ENCODE results near the gene CLDN22. TPM values are rescaled to one million over a fixed set of nuclear protein-coding genes. Genes with fewer than 3 reads are reported as not detected.

Gene CLDN22
- total and polyA plus RNA-seq, 7 experiments from 2014 or later: not detected

DNA sequence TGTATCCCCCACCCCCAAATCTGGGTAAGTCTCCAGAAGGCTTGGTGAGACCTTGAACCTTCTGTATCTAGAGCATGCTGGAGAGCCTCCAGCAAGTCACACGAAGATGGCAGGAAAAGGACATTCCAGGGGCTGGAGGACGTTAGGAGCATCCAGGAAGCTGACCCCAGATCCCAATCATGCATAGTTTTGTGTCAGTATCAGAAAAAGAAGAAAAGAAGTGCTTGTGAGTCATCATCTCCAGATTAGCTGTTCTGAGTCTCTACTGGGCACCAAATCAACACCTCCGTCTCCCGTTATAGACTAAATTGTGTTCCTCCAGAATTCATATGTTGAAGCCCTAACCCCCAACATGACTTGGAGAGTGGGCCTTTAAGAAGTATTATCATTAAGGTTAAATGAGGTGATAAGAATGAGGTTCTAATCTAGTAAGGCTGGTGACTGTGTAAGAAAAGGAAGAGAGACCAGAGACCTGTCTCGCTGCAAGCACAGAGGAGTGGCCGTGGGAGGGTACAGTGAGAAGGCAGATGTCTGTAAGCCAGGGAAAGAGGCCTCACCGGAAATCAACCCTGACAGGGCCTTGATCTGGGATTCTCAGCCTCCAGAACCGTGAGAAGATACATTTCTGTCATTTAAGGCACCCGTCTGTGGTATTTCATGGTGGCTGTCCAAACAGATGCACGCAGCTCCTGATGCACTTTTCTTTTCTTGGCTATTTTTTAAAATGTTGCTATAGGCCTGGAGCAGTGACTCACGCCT, 40.3 kb upstream of the CLDN22 start:
- ATAC-seq (no peak), DNase-seq (no peak)
- H3K27me3 Mint-ChIP-seq: peaks cover 0 to 4% (median 0%) of the 10 kb centered on the region in 5 donors
- no peaks in the 10 kb centered on the region for H3K4me1 Mint-ChIP-seq
- H3K9me3 Mint-ChIP-seq: peaks cover 0 to 3% (median 0%) of the 10 kb centered on the region in 11 donors
- H3K36me3 Mint-ChIP-seq: no peaks in the 10 kb centered on the region
- H3K27me3 ChIP-seq (ENCODE audit: control insufficient read depth in 2 of 2, insufficient read depth in 2 of 2, low read length in 2 of 2): no peaks in the 10 kb centered on the region
- CTCF ChIA-PET: no interaction called here
- no peak overlapping the region for H3K4me3 Mint-ChIP-seq
- no peaks in the 10 kb centered on the region for H3K36me3 ChIP-seq (ENCODE audit: control insufficient read depth in 2 of 3, insufficient read depth in 3 of 3, low read length in 3 of 3)
- H3K27ac ChIP-seq (ENCODE audit: low read depth, low read length): no peak overlapping the region
- no peaks in the 10 kb centered on the region for H3K9me3 ChIP-seq (ENCODE audit: control insufficient read depth in 2 of 3, low read length in 3 of 3)
- no peak overlapping the region for H3K27ac Mint-ChIP-seq
- H3K4me3 ChIP-seq (ENCODE audit: low read length): no peak overlapping the region
- POLR2A ChIA-PET: no interaction called here
- no peaks in the 10 kb centered on the region for H3K4me1 ChIP-seq (ENCODE audit: control insufficient read depth in 2 of 2, insufficient read depth in 2 of 2, low read length in 2 of 2)
- intact Hi-C loops (cut with micrococcal nuclease): loop anchor here in 1 of 2 donors (5.0 kb wide), 1 partner anchor 37 kb away; no protein-coding TSS in a partner anchor

- no peak overlapping the region for H3K27ac ChIP-seq (ENCODE audit: low read depth, low read length)
- intact Hi-C loops (cut with micrococcal nuclease): no loop called here
- no peaks in the 10 kb centered on the region for H3K36me3 Mint-ChIP-seq
- peaks cover 0 to 4% (median 0%) of the 10 kb centered on the region in 5 donors for H3K27me3 Mint-ChIP-seq
- ChIA-PET CTCF (no interaction called here), POLR2A (interaction anchor here (0.6 kb wide), 1 partner anchor 430 kb away, joined by 3 read pairs; no protein-coding TSS in a partner anchor)
- no peak for DNase-seq
- H3K4me1 Mint-ChIP-seq: no peaks in the 10 kb centered on the region
- no peaks in the 10 kb centered on the region for H3K4me1 ChIP-seq (ENCODE audit: control insufficient read depth in 2 of 2, insufficient read depth in 2 of 2, low read length in 2 of 2)
- peaks cover 0 to 3% (median 0%) of the 10 kb centered on the region in 11 donors for H3K9me3 Mint-ChIP-seq
- no peaks in the 10 kb centered on the region for H3K27me3 ChIP-seq (ENCODE audit: control insufficient read depth in 2 of 2, insufficient read depth in 2 of 2, low read length in 2 of 2)
- no peak overlapping the region for H3K27ac Mint-ChIP-seq
- H3K4me3 Mint-ChIP-seq: no peak overlapping the region
- no peak for ATAC-seq
- no peaks in the 10 kb centered on the region for H3K36me3 ChIP-seq (ENCODE audit: control insufficient read depth in 2 of 3, insufficient read depth in 3 of 3, low read length in 3 of 3)
- no peak overlapping the region for H3K4me3 ChIP-seq (ENCODE audit: low read length)
- no peaks in the 10 kb centered on the region for H3K9me3 ChIP-seq (ENCODE audit: control insufficient read depth in 2 of 3, low read length in 3 of 3)
These were observed 38.2 kb upstream of the CLDN22 start for GRCh38 chr4:183358215-183358755.

DNA sequence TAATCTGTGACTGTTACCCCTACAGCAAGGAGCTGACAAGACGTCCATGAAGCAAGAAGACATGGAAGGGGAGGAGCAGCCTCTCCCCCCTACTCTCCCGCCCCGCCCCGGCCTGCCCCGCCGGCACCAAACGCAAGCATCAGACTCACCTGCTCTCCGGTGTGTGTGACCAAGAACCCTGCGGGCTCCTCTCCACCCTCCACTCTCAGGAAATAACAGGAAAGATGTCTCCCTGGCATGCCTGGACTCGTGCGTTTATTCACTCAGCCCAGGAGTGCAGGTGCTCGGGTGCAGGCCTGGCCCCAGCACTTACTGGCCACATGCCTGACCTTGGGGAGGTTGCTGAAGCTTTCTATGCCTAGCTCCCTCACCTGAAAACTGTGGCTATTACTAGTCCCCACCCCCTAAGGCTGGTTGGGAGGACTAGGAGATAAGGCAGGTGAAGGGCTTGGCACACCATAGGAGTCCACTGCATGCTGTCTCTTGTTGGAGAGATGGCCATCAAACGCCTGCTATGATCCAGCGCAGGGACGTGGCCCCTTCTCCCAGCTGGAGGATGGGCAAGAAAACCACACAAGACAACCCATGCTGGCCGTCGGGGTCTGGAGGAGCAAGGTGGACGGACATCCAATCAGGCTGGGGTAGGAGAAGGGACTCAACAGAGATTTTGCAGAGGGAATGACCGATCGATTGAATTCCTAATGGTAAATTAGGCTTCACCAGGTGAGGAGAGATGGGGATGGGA, 37.0 kb upstream of the CLDN22 start:
- no peak for ATAC-seq
- no peak overlapping the region for H3K4me3 ChIP-seq (ENCODE audit: low read length)
- no peak for DNase-seq
- H3K27ac ChIP-seq (ENCODE audit: low read depth, low read length): no peak overlapping the region
- CTCF ChIA-PET: no interaction called here
- no peak overlapping the region for H3K4me3 Mint-ChIP-seq
- POLR2A ChIA-PET: no interaction called here
- H3K4me1 Mint-ChIP-seq: no peaks in the 10 kb centered on the region
- H3K36me3 ChIP-seq (ENCODE audit: control insufficient read depth in 2 of 3, insufficient read depth in 3 of 3, low read length in 3 of 3): no peaks in the 10 kb centered on the region
- no peaks in the 10 kb centered on the region for H3K27me3 ChIP-seq (ENCODE audit: control insufficient read depth in 2 of 2, insufficient read depth in 2 of 2, low read length in 2 of 2)
- intact Hi-C loops (cut with micrococcal nuclease): no loop called here
- H3K4me1 ChIP-seq (ENCODE audit: control insufficient read depth in 2 of 2, insufficient read depth in 2 of 2, low read length in 2 of 2): no peaks in the 10 kb centered on the region
- H3K27me3 Mint-ChIP-seq: peaks cover 0 to 2% (median 0%) of the 10 kb centered on the region in 5 donors
- H3K36me3 Mint-ChIP-seq: peaks cover 0 to 3% (median 0%) of the 10 kb centered on the region in 5 donors
- no peaks in the 10 kb centered on the region for H3K9me3 ChIP-seq (ENCODE audit: control insufficient read depth in 2 of 3, low read length in 3 of 3)
- H3K9me3 Mint-ChIP-seq: peaks cover 0 to 3% (median 0%) of the 10 kb centered on the region in 11 donors
- H3K27ac Mint-ChIP-seq: no peak overlapping the region

DNA sequence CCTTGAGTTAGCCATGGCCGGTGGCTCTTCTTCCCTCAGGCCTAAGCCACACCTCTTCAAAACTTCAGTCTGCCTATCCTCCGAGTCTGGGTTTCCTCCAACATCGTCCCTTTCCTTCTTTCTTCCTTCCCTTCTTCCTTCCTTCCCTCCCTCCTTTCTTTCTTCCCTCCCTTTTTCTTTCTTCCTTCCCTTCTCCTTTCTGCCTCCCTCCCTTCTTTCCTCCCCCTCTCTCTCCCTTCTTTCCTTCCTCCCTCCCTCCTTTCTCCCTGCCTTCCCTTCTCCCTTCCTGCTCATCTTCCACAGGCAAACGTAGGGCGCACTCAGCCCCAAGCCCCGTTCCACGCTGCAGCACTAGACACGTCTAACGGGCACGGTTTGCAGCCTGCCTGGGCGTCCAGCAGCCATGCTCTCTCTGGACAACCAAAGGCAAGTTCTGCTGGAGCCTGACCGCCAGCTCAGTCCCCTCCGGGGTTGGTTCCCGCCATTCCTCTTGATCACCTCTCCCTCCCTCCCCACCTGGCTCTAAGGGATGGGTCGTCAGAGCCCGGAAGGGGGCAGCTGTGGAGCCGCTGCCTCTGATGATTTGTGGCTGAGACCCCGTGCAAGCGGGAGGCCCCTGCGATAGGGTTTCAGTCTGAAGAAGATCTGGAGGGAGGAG, 36.2 kb upstream of the CLDN22 start:
- Histone ChIP-seq H3K27me3 (ENCODE audit: control insufficient read depth in 2 of 2, insufficient read depth in 2 of 2, low read length in 2 of 2) (no peaks in the 10 kb centered on the region), H3K4me3 (ENCODE audit: low read length) (no peak overlapping the region), H3K9me3 (ENCODE audit: control insufficient read depth in 2 of 3, low read length in 3 of 3) (no peaks in the 10 kb centered on the region), H3K36me3 (ENCODE audit: control insufficient read depth in 2 of 3, insufficient read depth in 3 of 3, low read length in 3 of 3) (no peaks in the 10 kb centered on the region), H3K4me1 (ENCODE audit: control insufficient read depth in 2 of 2, insufficient read depth in 2 of 2, low read length in 2 of 2) (no peaks in the 10 kb centered on the region), H3K27ac (ENCODE audit: low read depth, low read length) (no peak overlapping the region)
- H3K27ac Mint-ChIP-seq: no peak overlapping the region
- no peak overlapping the region for H3K4me3 Mint-ChIP-seq
- DNase-seq (no peak), ATAC-seq (no peak)
- intact Hi-C loops (cut with micrococcal nuclease): no loop called here
- H3K9me3 Mint-ChIP-seq: peaks cover 0 to 3% (median 0%) of the 10 kb centered on the region in 11 donors
- H3K36me3 Mint-ChIP-seq: peaks cover 0 to 3% (median 0%) of the 10 kb centered on the region in 5 donors
- CTCF ChIA-PET: no interaction called here
- H3K4me1 Mint-ChIP-seq: peaks cover 0 to 2% (median 0%) of the 10 kb centered on the region in 7 donors
- POLR2A ChIA-PET: no interaction called here
- peaks cover 0 to 4% (median 0%) of the 10 kb centered on the region in 5 donors for H3K27me3 Mint-ChIP-seq

DNA sequence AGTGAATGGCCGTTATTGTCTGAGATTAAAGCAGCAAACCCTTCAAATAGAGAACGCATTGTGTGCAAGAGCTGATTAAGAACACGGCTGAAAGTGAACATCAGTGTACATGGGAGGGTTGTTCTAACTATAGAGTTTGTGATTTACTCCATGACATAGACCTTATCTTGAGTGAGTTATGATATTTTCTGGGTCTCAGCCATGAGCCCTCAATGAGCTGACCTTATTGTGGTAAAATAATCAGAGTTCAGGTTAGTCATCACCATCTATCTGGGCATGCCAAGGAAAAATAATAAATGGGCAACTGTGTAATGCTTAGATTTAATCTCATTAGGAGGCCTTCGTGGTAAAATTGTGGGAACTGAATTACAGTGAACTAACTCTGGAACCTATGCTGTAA, 35.3 kb upstream of the CLDN22 start:
- Mint-ChIP-seq H3K27ac (no peak overlapping the region), H3K4me3 (no peak overlapping the region), H3K27me3 (peaks cover 2 to 10% (median 6%) of the 10 kb centered on the region in 5 donors), H3K36me3 (peaks cover 0 to 3% (median 0%) of the 10 kb centered on the region in 5 donors), H3K9me3 (peaks cover 0 to 3% (median 0%) of the 10 kb centered on the region in 11 donors), H3K4me1 (peaks cover 0 to 4% (median 0%) of the 10 kb centered on the region in 7 donors)
- no peak for DNase-seq
- H3K27ac ChIP-seq (ENCODE audit: low read depth, low read length): no peak overlapping the region
- H3K9me3 ChIP-seq (ENCODE audit: control insufficient read depth in 2 of 3, low read length in 3 of 3): no peaks in the 10 kb centered on the region
- H3K36me3 ChIP-seq (ENCODE audit: control insufficient read depth in 2 of 3, insufficient read depth in 3 of 3, low read length in 3 of 3): no peaks in the 10 kb centered on the region
- ATAC-seq: no peak
- no peaks in the 10 kb centered on the region for H3K4me1 ChIP-seq (ENCODE audit: control insufficient read depth in 2 of 2, insufficient read depth in 2 of 2, low read length in 2 of 2)
- ChIA-PET CTCF (no interaction called here), POLR2A (no interaction called here)
- intact Hi-C loops (cut with micrococcal nuclease): no loop called here
- H3K27me3 ChIP-seq (ENCODE audit: control insufficient read depth in 2 of 2, insufficient read depth in 2 of 2, low read length in 2 of 2): no peaks in the 10 kb centered on the region
- H3K4me3 ChIP-seq (ENCODE audit: low read length): no peak overlapping the region

DNA sequence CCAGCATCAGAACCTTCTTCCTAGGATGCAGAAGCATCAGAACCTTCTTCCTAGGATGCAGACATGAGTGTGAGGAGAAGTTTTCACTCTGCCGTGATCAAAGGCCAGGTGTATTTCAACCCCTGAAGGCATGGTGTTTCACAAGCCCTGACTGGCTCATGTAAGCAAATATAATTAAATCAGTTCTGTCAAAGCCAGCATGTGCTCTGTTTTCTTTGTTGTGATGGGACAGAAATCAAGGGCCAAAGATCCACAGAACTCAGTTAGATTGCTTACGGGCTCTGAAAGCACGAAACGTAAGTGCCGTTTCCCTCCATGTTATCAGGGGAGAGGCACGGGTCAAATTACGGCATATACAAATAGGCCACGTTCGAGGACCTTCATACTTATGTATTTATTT, 34.1 kb upstream of the CLDN22 start:
- H3K4me1 ChIP-seq (ENCODE audit: control insufficient read depth in 2 of 2, insufficient read depth in 2 of 2, low read length in 2 of 2): no peaks in the 10 kb centered on the region
- H3K27ac Mint-ChIP-seq: no peak overlapping the region
- intact Hi-C loops (cut with micrococcal nuclease): no loop called here
- no peak for ATAC-seq
- H3K27me3 Mint-ChIP-seq: peaks cover 2 to 13% (median 11%) of the 10 kb centered on the region in 5 donors
- H3K4me3 Mint-ChIP-seq: no peak overlapping the region
- H3K27me3 ChIP-seq (ENCODE audit: control insufficient read depth in 2 of 2, insufficient read depth in 2 of 2, low read length in 2 of 2): no peaks in the 10 kb centered on the region
- H3K27ac ChIP-seq (ENCODE audit: low read depth, low read length): no peak overlapping the region
- DNase-seq: no peak
- peaks cover 0 to 3% (median 0%) of the 10 kb centered on the region in 11 donors for H3K9me3 Mint-ChIP-seq
- peaks cover 0 to 6% (median 0%) of the 10 kb centered on the region in 7 donors for H3K4me1 Mint-ChIP-seq
- no peak overlapping the region for H3K4me3 ChIP-seq (ENCODE audit: low read length)
- CTCF ChIA-PET: no interaction called here
- H3K36me3 ChIP-seq (ENCODE audit: control insufficient read depth in 2 of 3, insufficient read depth in 3 of 3, low read length in 3 of 3): no peaks in the 10 kb centered on the region
- peaks cover 0 to 3% (median 0%) of the 10 kb centered on the region in 5 donors for H3K36me3 Mint-ChIP-seq
- H3K9me3 ChIP-seq (ENCODE audit: control insufficient read depth in 2 of 3, low read length in 3 of 3): no peaks in the 10 kb centered on the region
- POLR2A ChIA-PET: no interaction called here

Measured in naive thymus-derived CD4-positive, alpha-beta T cell (primary cell).